Endothelial cell of umbilical vein (primary cell): ENCODE data around the gene TMEM74B.

ENCODE experiments used
- EZH2 ChIP-seq: IDR thresholded peaks from 2 replicates; pipeline ENCODE4 v1.6.1; 2012; ENCODE audit warnings: borderline replicate concordance, low read depth, mild to moderate bottlenecking, moderate library complexity, low read length, inconsistent platforms; ENCODE audit not compliant: severe bottlenecking
- POLR2A ChIP-seq: IDR thresholded peaks from 2 replicates; pipeline ENCODE4 v1.6.1; 2012; ENCODE audit warnings: low read depth, mild to moderate bottlenecking, control low read depth, low read length
- TF ChIP-seq, protein P1 (sequence below), 2 donors: IDR thresholded peaks; 1 replicate in 1 of 2; 2 replicates in 1 of 2; pipeline ENCODE4 v1.5.1; 2011; ENCODE audit warnings: low read length in 2 of 2, mild to moderate bottlenecking in 2 of 2, moderate library complexity in 2 of 2, control low read depth in 1 of 2, inconsistent platforms in 1 of 2, low read depth in 1 of 2; ENCODE audit not compliant: insufficient read depth in 1 of 2; ENCODE audit errors: extremely low read depth in 1 of 2

DNA sequence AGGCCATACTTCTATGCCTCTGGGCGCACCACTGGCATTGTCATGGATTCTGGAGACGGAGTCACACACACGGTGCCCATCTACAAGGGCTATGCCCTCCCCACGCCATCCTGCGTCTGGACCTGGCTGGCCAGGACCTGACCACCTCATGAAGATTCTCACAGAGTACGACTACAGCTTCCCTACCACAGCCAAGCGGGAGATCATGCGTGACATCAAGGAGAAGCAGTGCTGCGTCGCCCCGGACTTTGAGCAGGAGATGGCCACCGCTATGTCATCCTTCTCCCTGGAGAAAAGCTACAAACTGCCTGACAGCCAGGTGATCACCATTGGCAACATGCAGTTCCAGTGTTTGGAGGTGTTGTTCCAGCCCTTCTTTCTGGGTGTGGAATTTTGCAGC is 23.8 kb downstream of the TMEM74B start:
- TF ChIP-seq, protein P1, sequence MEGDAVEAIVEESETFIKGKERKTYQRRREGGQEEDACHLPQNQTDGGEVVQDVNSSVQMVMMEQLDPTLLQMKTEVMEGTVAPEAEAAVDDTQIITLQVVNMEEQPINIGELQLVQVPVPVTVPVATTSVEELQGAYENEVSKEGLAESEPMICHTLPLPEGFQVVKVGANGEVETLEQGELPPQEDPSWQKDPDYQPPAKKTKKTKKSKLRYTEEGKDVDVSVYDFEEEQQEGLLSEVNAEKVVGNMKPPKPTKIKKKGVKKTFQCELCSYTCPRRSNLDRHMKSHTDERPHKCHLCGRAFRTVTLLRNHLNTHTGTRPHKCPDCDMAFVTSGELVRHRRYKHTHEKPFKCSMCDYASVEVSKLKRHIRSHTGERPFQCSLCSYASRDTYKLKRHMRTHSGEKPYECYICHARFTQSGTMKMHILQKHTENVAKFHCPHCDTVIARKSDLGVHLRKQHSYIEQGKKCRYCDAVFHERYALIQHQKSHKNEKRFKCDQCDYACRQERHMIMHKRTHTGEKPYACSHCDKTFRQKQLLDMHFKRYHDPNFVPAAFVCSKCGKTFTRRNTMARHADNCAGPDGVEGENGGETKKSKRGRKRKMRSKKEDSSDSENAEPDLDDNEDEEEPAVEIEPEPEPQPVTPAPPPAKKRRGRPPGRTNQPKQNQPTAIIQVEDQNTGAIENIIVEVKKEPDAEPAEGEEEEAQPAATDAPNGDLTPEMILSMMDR (IDR thresholded peaks at IDR 0.05; ENCODE audit: extremely low read depth in 1 of 2, insufficient read depth in 1 of 2, low read depth in 1 of 2, low read length in 2 of 2) = no peak
- TF ChIP-seq POLR2A (no peak), EZH2 (no peak)
